Neural progenitor cell (in vitro differentiated cells): ENCODE data around the gene CCDC141. TPM values are rescaled to one million over a fixed set of nuclear protein-coding genes. Genes with fewer than 3 reads are reported as not detected.

Experiments used
- DNase-seq: peaks from one replicate; pipeline ENCODE4 v3.0.0-alpha.2; 2016; ENCODE audit warnings: low spot score
- H2AFZ ChIP-seq: fragments of 200-600 bp; sonication (generic); replicated peaks from 2 replicates; pipeline ENCODE4 v1.6.1; 2016; ENCODE audit warnings: antibody characterized with exemption
- H3F3A ChIP-seq: fragments of 200-600 bp; sonication (generic); 2 replicates; pipeline ENCODE4 v1.6.1; 2016; ENCODE audit warnings: antibody characterized with exemption, low read depth
- H3K27ac ChIP-seq: fragments of 200-600 bp; sonication (generic); 2 replicates; pipeline ENCODE4 v1.5.1; 2016; ENCODE audit warnings: mild to moderate bottlenecking
- H3K27me3 ChIP-seq: fragments of 200-600 bp; sonication (generic); 2 replicates; pipeline ENCODE4 v1.6.1; 2016; ENCODE audit warnings: mild to moderate bottlenecking, moderate library complexity
- H3K36me3 ChIP-seq: fragments of 200-600 bp; sonication (generic); 2 replicates; pipeline ENCODE4 v1.5.1; 2016
- H3K4me1 ChIP-seq: fragments of 200-600 bp; sonication (generic); 2 replicates; pipeline ENCODE4 v1.6.1; 2016; ENCODE audit warnings: mixed run types
- H3K4me2 ChIP-seq: fragments of 200-600 bp; sonication (generic); 2 replicates; pipeline ENCODE4 v1.6.1; 2016
- H3K4me3 ChIP-seq: fragments of 200-600 bp; sonication (generic); 2 replicates; pipeline ENCODE4 v1.5.1; 2016
- H3K79me2 ChIP-seq: fragments of 200-600 bp; sonication (generic); 2 replicates; pipeline ENCODE4 v1.6.1; 2016; ENCODE audit warnings: low read depth
- H3K9ac ChIP-seq: fragments of 200-600 bp; sonication (generic); 2 replicates; pipeline ENCODE4 v1.6.1; 2016
- H3K9me3 ChIP-seq: fragments of 200-600 bp; sonication (generic); 2 replicates; pipeline ENCODE4 v1.5.1; 2016; ENCODE audit warnings: low read depth
- H4K20me1 ChIP-seq: fragments of 200-600 bp; sonication (generic); 2 replicates; pipeline ENCODE4 v1.6.1; 2016; ENCODE audit warnings: low read depth
- H3K27ac Mint-ChIP-seq: 3 replicates; pipeline ENCODE4 v1.8.0; 2021; ENCODE audit warnings: mixed read lengths
- H3K27me3 Mint-ChIP-seq: 2 replicates; pipeline ENCODE4 v1.8.0; 2022; ENCODE audit warnings: low read depth, mild to moderate bottlenecking, inconsistent platforms, moderate library complexity, mixed read lengths; ENCODE audit not compliant: insufficient read depth
- H3K36me3 Mint-ChIP-seq: 3 replicates; pipeline ENCODE4 v1.8.0; 2021; ENCODE audit warnings: mixed read lengths
- H3K4me1 Mint-ChIP-seq: 3 replicates; pipeline ENCODE4 v1.8.0; 2021; ENCODE audit warnings: mixed read lengths
- H3K4me3 Mint-ChIP-seq: 3 replicates; pipeline ENCODE4 v1.8.0; 2021; ENCODE audit warnings: mild to moderate bottlenecking, moderate library complexity, mixed read lengths
- H3K9me3 Mint-ChIP-seq: 3 replicates; pipeline ENCODE4 v1.8.0; 2020; ENCODE audit warnings: mixed read lengths
- CTCF ChIP-seq: fragments of 200-600 bp; sonication (generic); IDR thresholded peaks from 2 replicates; pipeline ENCODE4 v1.5.1; 2017; ENCODE audit warnings: antibody characterized with exemption, mild to moderate bottlenecking
- EZH2 ChIP-seq: fragments of 200-600 bp; sonication (generic); IDR thresholded peaks from 2 replicates; pipeline ENCODE4 v1.6.1; 2017; ENCODE audit warnings: antibody characterized with exemption, mild to moderate bottlenecking, moderate library complexity
- EZH2phosphoT487 ChIP-seq: fragments of 200-600 bp; sonication (generic); IDR thresholded peaks from 2 replicates; pipeline ENCODE4 v1.6.1; 2017; ENCODE audit warnings: antibody characterized with exemption
- total RNA-seq: library from RNA; depleted of rRNA; stranded (reverse); fragments of >200 nt; gene quantifications from 2 replicates; pipeline ENCODE4 v1.2.3, GENCODE V29; 2015; ENCODE audit warnings: low replicate concordance

The CCDC141 gene
- total RNA-seq, 1 donor from 2014 or later, result 1.8 TPM

- Histone ChIP-seq H3K27ac (no peak overlapping the region), H3K9me3 (no peaks in the 10 kb centered on the region), H3K27me3 (no peaks in the 10 kb centered on the region), H4K20me1 (no peaks in the 10 kb centered on the region), H3K36me3 (no peaks in the 10 kb centered on the region), H3K4me1 (peaks cover 5% of the 10 kb centered on the region), H2AFZ (peak overlapping the region; percentile 6), H3K4me2 (no peak overlapping the region), H3K4me3 (no peak overlapping the region), H3F3A (no peaks in the 10 kb centered on the region), H3K9ac (no peak overlapping the region), H3K79me2 (no peaks in the 10 kb centered on the region)
- Mint-ChIP-seq H3K36me3 (no peaks in the 10 kb centered on the region), H3K4me3 (no peak overlapping the region), H3K27ac (no peak overlapping the region), H3K4me1 (peaks cover 3% of the 10 kb centered on the region), H3K27me3 (no peaks in the 10 kb centered on the region), H3K9me3 (peaks cover 6% of the 10 kb centered on the region)
- no peak for TF ChIP-seq CTCF
- TF ChIP-seq EZH2phosphoT487, result no peak
- TF ChIP-seq EZH2, result no peak
- DNase-seq, result no peak
Measured at GRCh38 chr2:178800510-178800909, 249.4 kb downstream of the CCDC141 start.

DNA sequence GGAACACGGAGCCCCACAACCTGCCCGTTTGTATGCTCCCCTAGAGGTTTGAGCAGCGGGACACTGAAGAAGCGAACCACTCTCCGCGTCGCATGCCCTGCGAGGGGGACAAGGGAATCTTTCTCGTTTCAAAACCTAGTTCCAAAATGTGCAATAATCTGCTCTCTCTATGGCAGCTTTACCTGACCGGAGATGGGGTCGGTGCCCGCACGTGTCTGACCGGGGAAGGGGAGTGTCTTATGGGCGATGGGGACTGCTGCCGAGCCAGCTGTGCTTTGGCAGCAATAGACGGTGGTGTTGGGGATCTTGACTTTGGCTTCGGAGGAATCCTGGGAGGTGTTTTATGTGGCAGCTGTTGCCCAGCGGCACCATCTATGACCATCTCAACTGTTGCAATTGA, 250.6 kb downstream of the CCDC141 start:
- no peak overlapping the region for H3K4me3 Mint-ChIP-seq
- no peaks in the 10 kb centered on the region for H3F3A ChIP-seq
- no peak overlapping the region for H3K27ac Mint-ChIP-seq

DNA sequence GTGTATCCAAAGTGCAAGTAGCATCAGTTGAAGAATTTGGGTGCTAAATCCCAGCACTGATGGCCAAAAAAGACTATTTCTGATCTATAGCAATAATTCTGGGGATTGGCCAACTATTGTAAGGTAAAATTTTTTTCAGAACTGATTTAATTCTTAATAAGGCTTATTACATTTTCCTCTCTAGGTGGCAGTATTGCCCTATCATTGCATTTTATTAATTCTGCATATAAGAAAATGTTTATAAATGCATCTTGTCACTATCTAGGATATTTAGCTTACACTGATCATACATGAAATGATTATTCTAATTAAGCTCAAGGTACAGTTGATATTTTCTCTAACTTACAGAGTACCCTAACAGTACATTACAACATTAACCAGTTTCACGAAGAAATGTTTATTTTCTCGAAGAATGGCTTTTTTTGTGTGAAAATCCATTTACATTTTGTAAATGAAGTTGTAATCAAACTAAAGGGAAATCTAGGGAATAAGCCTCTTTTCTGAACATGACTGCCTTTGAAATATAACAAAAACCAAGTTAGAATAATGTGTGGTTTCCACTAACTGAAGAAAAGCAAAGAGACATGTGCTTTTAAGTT, 253.8 kb downstream of the CCDC141 start:
- Histone ChIP-seq H3K9ac (no peak overlapping the region), H3K4me1 (peaks cover 8% of the 10 kb centered on the region), H3K4me2 (no peak overlapping the region), H3K27me3 (no peaks in the 10 kb centered on the region), H3F3A (no peaks in the 10 kb centered on the region), H3K4me3 (no peak overlapping the region), H3K36me3 (no peaks in the 10 kb centered on the region), H3K27ac (no peak overlapping the region), H2AFZ (peak overlapping the region; percentile 51), H4K20me1 (no peaks in the 10 kb centered on the region), H3K9me3 (no peaks in the 10 kb centered on the region), H3K79me2 (no peaks in the 10 kb centered on the region)
- TF ChIP-seq CTCF (peak; percentile 77), EZH2phosphoT487 (no peak), EZH2 (no peak)
- no peak for DNase-seq
- Mint-ChIP-seq H3K4me3 (no peak overlapping the region), H3K27me3 (no peaks in the 10 kb centered on the region), H3K36me3 (no peaks in the 10 kb centered on the region), H3K9me3 (peaks cover 6% of the 10 kb centered on the region), H3K27ac (no peak overlapping the region), H3K4me1 (peaks cover 6% of the 10 kb centered on the region)

More for the DNA sequence above, 250.6 kb downstream of the CCDC141 start:
- no peaks in the 10 kb centered on the region for H3K36me3 Mint-ChIP-seq
- peaks cover 6% of the 10 kb centered on the region for H3K4me1 Mint-ChIP-seq
- Histone ChIP-seq H3K27ac (no peak overlapping the region), H3K9ac (no peak overlapping the region), H3K79me2 (no peaks in the 10 kb centered on the region), H3K4me1 (peaks cover 8% of the 10 kb centered on the region), H3K27me3 (no peaks in the 10 kb centered on the region), H2AFZ (no peak overlapping the region), H3K9me3 (no peaks in the 10 kb centered on the region), H3K4me2 (no peak overlapping the region), H4K20me1 (no peaks in the 10 kb centered on the region), H3K4me3 (no peak overlapping the region), H3K36me3 (no peaks in the 10 kb centered on the region)
- no peak for TF ChIP-seq CTCF
- peaks cover 6% of the 10 kb centered on the region for H3K9me3 Mint-ChIP-seq
- DNase-seq, result no peak
- H3K27me3 Mint-ChIP-seq, result no peaks in the 10 kb centered on the region
